ENCODE data around the gene DACT2.
"Not testable (repeated sequence)": the region's sequence is repeated elsewhere in the genome, so short reads cannot be mapped to it uniquely, and the experiment has no call there.

Gene DACT2

GRCh38 chr6:168300975-168301647 lies 18.5 kb downstream of the DACT2 start:
- DNase-seq, result no peak

- DNase-seq, result no peak
Observed at GRCh38 chr6:168299541-168300511, 19.8 kb downstream of the DACT2 start.

GRCh38 chr6:168297643-168298042 lies 21.9 kb downstream of the DACT2 start:
- DNase-seq, result no peak

- DNase-seq, result peak; percentile 41
Observed at GRCh38 chr6:168294901-168295300, 24.7 kb downstream of the DACT2 start.

GRCh38 chr6:168293636-168294530 lies 25.7 kb downstream of the DACT2 start:
- DNase-seq, result no peak

GRCh38 chr6:168292826-168293225 lies 26.8 kb downstream of the DACT2 start:
- peak; percentile 88 for DNase-seq

- no peak for DNase-seq
Observed at GRCh38 chr6:168291450-168291849, 28.1 kb downstream of the DACT2 start.

- no peak for DNase-seq
Observed at GRCh38 chr6:168290095-168290494, 29.5 kb downstream of the DACT2 start.

GRCh38 chr6:168289571-168289962 lies 30.0 kb downstream of the DACT2 start:
- no peak for DNase-seq

GRCh38 chr6:168288781-168289570 lies 30.6 kb downstream of the DACT2 start:
- DNase-seq, result no peak

- not testable (repeated sequence) for DNase-seq
Observed at GRCh38 chr6:168287460-168287859, 32.1 kb downstream of the DACT2 start.

GRCh38 chr6:168286771-168287446 lies 32.7 kb downstream of the DACT2 start:
- not testable (repeated sequence) for DNase-seq

- no peak for DNase-seq
Observed at GRCh38 chr6:168286116-168286515, 33.5 kb downstream of the DACT2 start.

GRCh38 chr6:168285456-168285855 lies 34.1 kb downstream of the DACT2 start:
- no peak for DNase-seq

GRCh38 chr6:168284187-168284586 lies 35.4 kb downstream of the DACT2 start:
- no peak for DNase-seq

GRCh38 chr6:168283686-168284025 lies 35.9 kb downstream of the DACT2 start:
- DNase-seq, result no peak

- no peak for DNase-seq
Observed at GRCh38 chr6:168282985-168283685, 36.4 kb downstream of the DACT2 start.

GRCh38 chr6:168281826-168282225 lies 37.8 kb downstream of the DACT2 start:
- no peak for DNase-seq

GRCh38 chr6:168281314-168281713 lies 38.3 kb downstream of the DACT2 start:
- not testable (repeated sequence) for DNase-seq

GRCh38 chr6:168280899-168281245 lies 38.7 kb downstream of the DACT2 start:
- no peak for DNase-seq
